Nephron (organoid): Measurements from ENCODE around the gene PIGN.

Experiments used
- H3K27ac Mint-ChIP-seq, 3 experiments: 2 replicates each; pipeline ENCODE4 v1.8.0; 2020; ENCODE audit warnings: mixed read lengths in 3 of 3, mild to moderate bottlenecking in 2 of 3, moderate library complexity in 1 of 3
- H3K27me3 Mint-ChIP-seq: 2 replicates; pipeline ENCODE4 v1.8.0; 2021; ENCODE audit warnings: low read depth, mild to moderate bottlenecking, moderate library complexity, mixed read lengths
- H3K36me3 Mint-ChIP-seq: 2 replicates; pipeline ENCODE4 v1.8.0; 2020; ENCODE audit warnings: low read depth, mixed read lengths
- H3K4me1 Mint-ChIP-seq: 2 replicates; pipeline ENCODE4 v1.8.0; 2020; ENCODE audit warnings: mixed read lengths
- H3K4me3 Mint-ChIP-seq, 3 experiments: 2 replicates each; pipeline ENCODE4 v1.8.0; 2020; ENCODE audit warnings: mild to moderate bottlenecking in 3 of 3, mixed read lengths in 3 of 3, moderate library complexity in 2 of 3
- H3K9me3 Mint-ChIP-seq: 2 replicates; pipeline ENCODE4 v1.8.0; 2020; ENCODE audit warnings: mixed read lengths
- CTCF ChIP-seq, 3 experiments: fragments of 200-600 bp; sonication (generic); IDR thresholded peaks; one replicate each; pipeline ENCODE4 v1.5.0; 2021; ENCODE audit warnings: antibody characterized with exemption in 3 of 3; ENCODE audit not compliant: unreplicated experiment in 3 of 3

PIGN gene

GRCh38 chr18:61993831-61994230, 193.0 kb downstream of the PIGN start:
- TF ChIP-seq CTCF (IDR thresholded peaks at IDR 0.05; ENCODE audit: unreplicated experiment in 3 of 3) = no peak
- H3K4me3 Mint-ChIP-seq = no peak overlapping the region
- H3K36me3 Mint-ChIP-seq = no peaks in the 10 kb centered on the region
- peak overlapping the region in 2 of 3 experiments; percentile 27 to 28 for H3K27ac Mint-ChIP-seq
- peaks cover 18% of the 10 kb centered on the region for H3K4me1 Mint-ChIP-seq
- no peaks in the 10 kb centered on the region for H3K27me3 Mint-ChIP-seq
- no peaks in the 10 kb centered on the region for H3K9me3 Mint-ChIP-seq

- Mint-ChIP-seq H3K36me3 (no peaks in the 10 kb centered on the region), H3K27ac (peak overlapping the region in 1 of 3 experiments; percentile 17), H3K4me3 (no peak overlapping the region), H3K27me3 (no peaks in the 10 kb centered on the region), H3K9me3 (no peaks in the 10 kb centered on the region), H3K4me1 (peaks cover 21% of the 10 kb centered on the region)
- no peak for TF ChIP-seq CTCF (IDR thresholded peaks at IDR 0.05; ENCODE audit: unreplicated experiment in 3 of 3)
These were observed 193.9 kb downstream of the PIGN start for GRCh38 chr18:61992923-61993322.

GRCh38 chr18:61992285-61992684, 194.6 kb downstream of the PIGN start:
- no peaks in the 10 kb centered on the region for H3K36me3 Mint-ChIP-seq
- no peak overlapping the region for H3K4me3 Mint-ChIP-seq
- peak overlapping the region; percentile 68 to 74 (median 72) for H3K27ac Mint-ChIP-seq
- no peaks in the 10 kb centered on the region for H3K27me3 Mint-ChIP-seq
- peaks cover 23% of the 10 kb centered on the region for H3K4me1 Mint-ChIP-seq
- H3K9me3 Mint-ChIP-seq = no peaks in the 10 kb centered on the region
- no peak for TF ChIP-seq CTCF (IDR thresholded peaks at IDR 0.05; ENCODE audit: unreplicated experiment in 3 of 3)

GRCh38 chr18:61991836-61992235, 195.0 kb downstream of the PIGN start:
- H3K4me1 Mint-ChIP-seq = peaks cover 23% of the 10 kb centered on the region
- no peak overlapping the region for H3K4me3 Mint-ChIP-seq
- H3K9me3 Mint-ChIP-seq = no peaks in the 10 kb centered on the region
- peak overlapping the region; percentile 68 to 74 (median 72) for H3K27ac Mint-ChIP-seq
- no peak for TF ChIP-seq CTCF (IDR thresholded peaks at IDR 0.05; ENCODE audit: unreplicated experiment in 3 of 3)
- no peaks in the 10 kb centered on the region for H3K36me3 Mint-ChIP-seq
- H3K27me3 Mint-ChIP-seq = no peaks in the 10 kb centered on the region

- Mint-ChIP-seq H3K27me3 (no peaks in the 10 kb centered on the region), H3K27ac (no peak overlapping the region), H3K9me3 (no peaks in the 10 kb centered on the region), H3K4me3 (no peak overlapping the region), H3K36me3 (no peaks in the 10 kb centered on the region), H3K4me1 (peaks cover 23% of the 10 kb centered on the region)
- TF ChIP-seq CTCF (IDR thresholded peaks at IDR 0.05; ENCODE audit: unreplicated experiment in 3 of 3) = no peak
These were observed 195.7 kb downstream of the PIGN start for GRCh38 chr18:61991201-61991600.
